Activated CD8-positive, alpha-beta memory T cell treated with anti-CD3 and anti-CD28 coated beads, Interleukin-2, amount 10 ng/mL, durations not matched to agents 7 days and 5 days (primary cell): ENCODE measurements around the gene ACVR2B. TPM values are rescaled to one million over a fixed set of nuclear protein-coding genes. Genes with fewer than 3 reads are reported as not detected.

Experiments
- ATAC-seq: fragments of 150-1000 bp; cut with Tn5 transposase; one replicate; pipeline ENCODE4 v1.10.0; 2021; ENCODE audit warnings: moderate library complexity
- CTCF ChIA-PET: fragments of 350-600 bp; sonication (Branson Sonifier 250); formaldehyde crosslinking; loops from one replicate; lab custom pipeline; 2021; ENCODE audit warnings: antibody characterized with exemption; lab: Charles Lee
- DNase-seq: peaks from one replicate; pipeline ENCODE4 v3.0.0-alpha.2; 2020
- H3K27ac Mint-ChIP-seq: one replicate; pipeline ENCODE4 v1.8.0; 2021; ENCODE audit warnings: mild to moderate bottlenecking, mixed read lengths
- H3K27me3 Mint-ChIP-seq: one replicate; pipeline ENCODE4 v1.8.0; 2021; ENCODE audit warnings: mixed read lengths
- H3K36me3 Mint-ChIP-seq: one replicate; pipeline ENCODE4 v1.8.0; 2021; ENCODE audit warnings: mild to moderate bottlenecking, mixed read lengths
- H3K4me1 Mint-ChIP-seq: one replicate; pipeline ENCODE4 v1.8.0; 2021; ENCODE audit warnings: mixed read lengths
- H3K4me3 Mint-ChIP-seq: one replicate; pipeline ENCODE4 v1.8.0; 2021; ENCODE audit warnings: mild to moderate bottlenecking, moderate library complexity, mixed read lengths
- H3K9me3 Mint-ChIP-seq: one replicate; pipeline ENCODE4 v1.8.0; 2022; ENCODE audit warnings: low read depth, mixed read lengths
- total RNA-seq, 2 experiments: library from RNA; stranded (reverse); gene quantifications; one replicate each; pipeline ENCODE4 v1.2.3, GENCODE V29; 2021

ACVR2B gene
- total RNA-seq, 2 experiments from 2014 or later = 4.6 to 6.4 TPM

GRCh38 chr3:38468765-38469164, 15.1 kb downstream of the ACVR2B start:
- CTCF ChIA-PET = interaction anchor here (1.0 to 2.2 kb wide), 4 partner anchors 13 to 495 kb away, joined by 3 to 8 read pairs (median 3); partner anchors contain the start of gene XYLB
- no peak overlapping the region for H3K4me3 Mint-ChIP-seq
- no peak for ATAC-seq
- no peaks in the 10 kb centered on the region for H3K4me1 Mint-ChIP-seq
- H3K9me3 Mint-ChIP-seq = peaks cover 20% of the 10 kb centered on the region
- no peaks in the 10 kb centered on the region for H3K27me3 Mint-ChIP-seq
- peaks cover 15% of the 10 kb centered on the region for H3K36me3 Mint-ChIP-seq
- no peak for DNase-seq
- no peak overlapping the region for H3K27ac Mint-ChIP-seq

- no peak for ATAC-seq
- H3K27ac Mint-ChIP-seq = no peak overlapping the region
- CTCF ChIA-PET = interaction anchor here (1.2 to 2.2 kb wide), 2 partner anchors 14 to 123 kb away, joined by 3 to 8 read pairs; partner anchors contain the start of gene XYLB
- H3K9me3 Mint-ChIP-seq = peaks cover 20% of the 10 kb centered on the region
- DNase-seq = no peak
- H3K27me3 Mint-ChIP-seq = no peaks in the 10 kb centered on the region
- H3K36me3 Mint-ChIP-seq = peaks cover 15% of the 10 kb centered on the region
- H3K4me1 Mint-ChIP-seq = no peaks in the 10 kb centered on the region
- H3K4me3 Mint-ChIP-seq = no peak overlapping the region
These were observed 16.2 kb downstream of the ACVR2B start for GRCh38 chr3:38469852-38470251.

DNA sequence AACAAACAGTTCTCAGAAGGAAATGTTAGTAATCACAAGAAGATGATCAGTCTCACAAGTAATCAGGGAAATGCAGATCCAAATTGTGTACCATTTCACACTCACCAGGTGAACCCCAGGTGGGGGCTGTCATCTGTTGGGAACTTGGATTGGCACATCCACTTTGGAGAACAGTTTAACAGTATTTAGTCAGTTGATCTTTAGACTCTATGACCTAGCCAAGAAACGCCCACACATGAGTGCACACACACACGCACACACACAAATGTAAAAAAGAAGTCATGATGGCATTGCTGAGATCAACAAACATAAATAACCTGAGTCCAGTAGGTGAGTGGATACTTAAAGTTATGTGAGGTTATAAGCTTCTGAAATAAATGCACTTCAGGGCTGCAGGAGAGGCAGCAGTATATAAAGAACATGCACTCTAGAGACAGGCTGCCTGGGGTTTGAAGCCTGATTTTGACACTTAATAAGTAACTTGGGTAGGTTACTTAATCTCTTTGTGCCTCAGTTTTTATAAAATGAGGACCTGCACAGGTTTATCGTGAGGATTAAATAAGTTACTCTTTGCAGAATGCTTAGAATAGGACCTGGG, 17.7 kb downstream of the ACVR2B start:
- ATAC-seq (no peak), DNase-seq (no peak)
- no peak overlapping the region for H3K4me3 Mint-ChIP-seq
- CTCF ChIA-PET = interaction anchor here (2.2 kb wide), 1 partner anchor 125 kb away, joined by 8 read pairs; the partner anchor contains the start of gene XYLB
- peaks cover 11% of the 10 kb centered on the region for H3K36me3 Mint-ChIP-seq
- H3K27me3 Mint-ChIP-seq = no peaks in the 10 kb centered on the region
- H3K27ac Mint-ChIP-seq = no peak overlapping the region
- peaks cover 12% of the 10 kb centered on the region for H3K9me3 Mint-ChIP-seq
- H3K4me1 Mint-ChIP-seq = no peaks in the 10 kb centered on the region

DNA sequence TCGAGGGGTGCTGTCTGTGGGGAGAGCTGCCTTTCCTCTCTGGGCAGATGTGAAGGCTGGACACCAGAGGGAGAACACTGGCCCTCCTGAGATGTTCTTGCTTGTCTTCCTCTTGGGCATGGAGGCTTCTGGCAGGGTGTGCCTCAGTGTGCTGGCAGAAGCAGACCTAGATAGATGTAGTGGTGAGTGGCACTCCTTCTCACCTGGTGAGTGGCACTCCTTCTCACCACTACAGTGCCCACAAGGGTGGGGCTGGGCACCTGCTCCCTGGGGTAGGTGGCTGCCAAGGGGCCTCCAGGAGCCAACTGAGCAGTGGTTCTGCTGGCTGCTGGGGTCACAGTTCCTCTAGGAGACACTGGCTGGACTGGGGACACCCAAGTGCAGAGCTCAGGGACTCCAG, 18.7 kb downstream of the ACVR2B start:
- Mint-ChIP-seq H3K27ac (no peak overlapping the region), H3K9me3 (peaks cover 12% of the 10 kb centered on the region), H3K36me3 (peaks cover 11% of the 10 kb centered on the region), H3K4me1 (no peaks in the 10 kb centered on the region), H3K27me3 (no peaks in the 10 kb centered on the region), H3K4me3 (no peak overlapping the region)
- ATAC-seq (no peak), DNase-seq (no peak)
- CTCF ChIA-PET = no interaction called here

GRCh38 chr3:38473229-38473628, 19.5 kb downstream of the ACVR2B start:
- ATAC-seq = no peak
- no peak overlapping the region for H3K27ac Mint-ChIP-seq
- DNase-seq = no peak
- peaks cover 12% of the 10 kb centered on the region for H3K9me3 Mint-ChIP-seq
- no peaks in the 10 kb centered on the region for H3K4me1 Mint-ChIP-seq
- no peak overlapping the region for H3K4me3 Mint-ChIP-seq
- no peaks in the 10 kb centered on the region for H3K27me3 Mint-ChIP-seq
- peaks cover 11% of the 10 kb centered on the region for H3K36me3 Mint-ChIP-seq
- CTCF ChIA-PET = interaction anchor here (1.2 kb wide), 1 partner anchor 127 kb away, joined by 7 read pairs; the partner anchor contains the start of gene XYLB

GRCh38 chr3:38474928-38475605, 21.4 kb downstream of the ACVR2B start:
- no peak overlapping the region for H3K27ac Mint-ChIP-seq
- peak; percentile 28 for DNase-seq
- no peak for ATAC-seq
- H3K4me3 Mint-ChIP-seq = no peak overlapping the region
- H3K27me3 Mint-ChIP-seq = no peaks in the 10 kb centered on the region
- no peaks in the 10 kb centered on the region for H3K4me1 Mint-ChIP-seq
- CTCF ChIA-PET = no interaction called here
- peaks cover 5% of the 10 kb centered on the region for H3K9me3 Mint-ChIP-seq
- H3K36me3 Mint-ChIP-seq = peaks cover 5% of the 10 kb centered on the region

DNA sequence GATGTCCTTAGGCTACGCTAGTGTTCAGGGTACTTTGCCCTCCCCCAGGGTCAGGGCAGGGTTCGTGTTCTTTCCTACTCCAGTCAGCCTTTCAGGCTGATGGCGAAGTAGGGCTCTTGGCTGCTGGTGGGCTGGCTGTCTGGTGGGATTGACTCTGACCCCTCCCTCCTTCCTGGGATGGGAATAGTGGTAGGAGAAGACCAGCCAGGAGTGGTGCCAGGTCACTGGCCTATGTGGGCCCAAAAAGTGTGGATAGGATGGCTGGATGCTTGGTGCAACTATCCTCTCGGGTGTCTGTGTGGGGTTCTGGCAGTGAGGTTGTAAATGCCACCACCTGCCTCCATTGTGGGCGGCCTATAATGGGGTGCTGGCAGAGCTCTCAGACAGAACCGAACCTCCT, 22.0 kb downstream of the ACVR2B start:
- ATAC-seq (no peak), DNase-seq (peak; percentile 30)
- CTCF ChIA-PET = no interaction called here
- Mint-ChIP-seq H3K4me3 (no peak overlapping the region), H3K27me3 (no peaks in the 10 kb centered on the region), H3K36me3 (peaks cover 2% of the 10 kb centered on the region), H3K9me3 (peaks cover under 1% of the 10 kb centered on the region), H3K27ac (no peak overlapping the region), H3K4me1 (no peaks in the 10 kb centered on the region)

GRCh38 chr3:38476157-38476756, 22.6 kb downstream of the ACVR2B start:
- H3K9me3 Mint-ChIP-seq = no peaks in the 10 kb centered on the region
- no peak overlapping the region for H3K27ac Mint-ChIP-seq
- H3K36me3 Mint-ChIP-seq = peaks cover 2% of the 10 kb centered on the region
- peak; percentile 33 for DNase-seq
- CTCF ChIA-PET = no interaction called here
- H3K4me1 Mint-ChIP-seq = no peaks in the 10 kb centered on the region
- no peaks in the 10 kb centered on the region for H3K27me3 Mint-ChIP-seq
- ATAC-seq = no peak
- no peak overlapping the region for H3K4me3 Mint-ChIP-seq

- peaks cover 2% of the 10 kb centered on the region for H3K36me3 Mint-ChIP-seq
These were observed 23.5 kb downstream of the ACVR2B start for GRCh38 chr3:38477057-38477820.

DNA sequence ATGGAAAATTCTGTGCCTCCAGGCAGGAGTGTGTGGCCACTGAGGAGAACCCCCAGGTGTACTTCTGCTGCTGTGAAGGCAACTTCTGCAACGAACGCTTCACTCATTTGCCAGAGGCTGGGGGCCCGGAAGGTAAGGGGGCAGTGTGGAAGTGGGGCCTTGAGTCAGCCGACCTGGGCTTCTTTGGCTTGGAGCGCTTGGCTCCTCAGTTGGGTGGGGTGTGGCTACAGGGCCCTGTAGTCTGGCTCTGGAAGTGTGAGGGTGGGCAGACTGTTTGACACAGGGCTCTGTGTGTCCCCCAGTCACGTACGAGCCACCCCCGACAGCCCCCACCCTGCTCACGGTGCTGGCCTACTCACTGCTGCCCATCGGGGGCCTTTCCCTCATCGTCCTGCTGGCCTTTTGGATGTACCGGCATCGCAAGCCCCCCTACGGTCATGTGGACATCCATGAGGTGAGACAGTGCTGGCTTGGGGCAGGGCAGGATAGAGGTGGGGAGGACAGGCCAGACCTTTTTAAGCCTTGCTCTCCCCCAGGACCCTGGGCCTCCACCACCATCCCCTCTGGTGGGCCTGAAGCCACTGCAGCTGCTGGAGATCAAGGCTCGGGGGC, 24.3 kb downstream of the ACVR2B start:
- H3K4me1 Mint-ChIP-seq = no peaks in the 10 kb centered on the region
- no peaks in the 10 kb centered on the region for H3K9me3 Mint-ChIP-seq
- no peaks in the 10 kb centered on the region for H3K27me3 Mint-ChIP-seq
- CTCF ChIA-PET = interaction anchor here (3.9 to 5.2 kb wide), 2 partner anchors 17 to 131 kb away, joined by 20 to 78 read pairs; partner anchors contain the start of genes EXOG and XYLB
- DNase-seq (peak; percentile 37), ATAC-seq (no peak)
- H3K27ac Mint-ChIP-seq = no peak overlapping the region
- no peak overlapping the region for H3K4me3 Mint-ChIP-seq
- H3K36me3 Mint-ChIP-seq = peaks cover 3% of the 10 kb centered on the region

More at GRCh38 chr3:38477057-38477820, 23.5 kb downstream of the ACVR2B start:
- CTCF ChIA-PET = interaction anchor here (0.6 kb wide), 1 partner anchor 130 kb away, joined by 3 read pairs; the partner anchor contains the start of gene XYLB
- Mint-ChIP-seq H3K27ac (no peak overlapping the region), H3K4me3 (no peak overlapping the region), H3K9me3 (no peaks in the 10 kb centered on the region), H3K27me3 (no peaks in the 10 kb centered on the region), H3K4me1 (no peaks in the 10 kb centered on the region)
- ATAC-seq (no peak), DNase-seq (peak; percentile 29)

- H3K36me3 Mint-ChIP-seq = peaks cover 6% of the 10 kb centered on the region
- no peak overlapping the region for H3K4me3 Mint-ChIP-seq
- H3K27ac Mint-ChIP-seq = no peak overlapping the region
- CTCF ChIA-PET = interaction anchor here (1.4 to 5.2 kb wide), 4 partner anchors 16 to 611 kb away, joined by 3 to 78 read pairs (median 17); partner anchors contain the start of genes EXOG and XYLB
- peak; percentile 36 for DNase-seq
- no peaks in the 10 kb centered on the region for H3K27me3 Mint-ChIP-seq
- H3K9me3 Mint-ChIP-seq = no peaks in the 10 kb centered on the region
- no peak for ATAC-seq
- H3K4me1 Mint-ChIP-seq = no peaks in the 10 kb centered on the region
These were observed 25.2 kb downstream of the ACVR2B start for GRCh38 chr3:38478901-38479300.

DNA sequence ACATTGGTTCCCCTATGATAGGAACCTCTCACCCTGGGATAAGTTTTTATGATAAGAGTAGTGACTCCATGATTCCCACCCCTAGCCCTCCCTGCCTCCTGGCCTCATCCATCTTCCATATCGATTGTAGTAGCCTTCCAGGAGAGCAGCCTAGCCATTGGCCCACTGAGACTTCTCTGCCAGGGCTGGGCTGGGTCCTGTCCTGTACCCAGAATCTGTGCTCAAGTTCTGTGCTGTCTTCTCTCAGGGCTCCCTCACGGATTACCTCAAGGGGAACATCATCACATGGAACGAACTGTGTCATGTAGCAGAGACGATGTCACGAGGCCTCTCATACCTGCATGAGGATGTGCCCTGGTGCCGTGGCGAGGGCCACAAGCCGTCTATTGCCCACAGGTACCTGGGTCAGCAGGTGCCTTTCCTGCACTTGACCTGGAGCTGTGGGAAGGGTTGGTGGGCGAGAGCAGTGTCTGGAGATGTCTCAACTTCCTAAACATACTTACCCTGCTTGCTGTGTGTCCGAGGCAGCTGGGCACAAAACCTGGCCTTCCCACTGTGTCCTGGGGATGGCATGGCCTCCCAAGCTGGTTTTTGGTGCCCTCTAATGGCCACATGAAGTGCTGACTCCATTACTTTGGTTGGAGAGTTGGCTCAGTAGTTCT, 25.9 kb downstream of the ACVR2B start:
- no peak overlapping the region for H3K4me3 Mint-ChIP-seq
- no peaks in the 10 kb centered on the region for H3K27me3 Mint-ChIP-seq
- peaks cover 6% of the 10 kb centered on the region for H3K36me3 Mint-ChIP-seq
- no peak overlapping the region for H3K27ac Mint-ChIP-seq
- H3K4me1 Mint-ChIP-seq = no peaks in the 10 kb centered on the region
- ATAC-seq (peak; percentile 75), DNase-seq (peak; percentile 60)
- no peaks in the 10 kb centered on the region for H3K9me3 Mint-ChIP-seq
- CTCF ChIA-PET = interaction anchor here (0.9 to 5.2 kb wide), 19 partner anchors 9 to 611 kb away, joined by 3 to 78 read pairs (median 4); partner anchors contain the start of genes ACVR2B, EXOG and XYLB
